Measurements from ENCODE around the gene CTPS1.

The CTPS1 gene

GRCh38 chr1:40969445-40969844 lies 10.1 kb upstream of the CTPS1 start:
- DNase-seq (ENCODE audit: low read depth) = no peak

DNA sequence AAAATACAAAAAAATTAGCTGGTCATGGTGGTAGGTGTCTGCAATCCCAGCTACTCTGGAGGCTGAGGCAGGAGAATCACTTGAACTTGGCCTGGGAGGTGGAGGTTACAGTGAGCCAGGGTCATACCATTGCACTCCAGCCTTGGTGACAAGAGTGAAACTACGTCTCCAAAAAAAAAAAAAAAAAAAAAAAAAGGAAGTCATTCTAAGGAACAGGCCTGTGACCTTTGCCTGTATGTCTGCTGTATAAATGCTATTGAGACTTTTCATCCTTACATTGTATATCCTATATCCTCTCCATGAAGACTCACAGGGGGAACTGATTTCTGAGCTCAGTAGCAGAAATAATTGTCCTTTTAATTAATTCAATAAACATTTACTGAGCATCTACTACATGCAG lies 7.5 kb upstream of the CTPS1 start:
- no peak for DNase-seq (ENCODE audit: low read depth)

DNA sequence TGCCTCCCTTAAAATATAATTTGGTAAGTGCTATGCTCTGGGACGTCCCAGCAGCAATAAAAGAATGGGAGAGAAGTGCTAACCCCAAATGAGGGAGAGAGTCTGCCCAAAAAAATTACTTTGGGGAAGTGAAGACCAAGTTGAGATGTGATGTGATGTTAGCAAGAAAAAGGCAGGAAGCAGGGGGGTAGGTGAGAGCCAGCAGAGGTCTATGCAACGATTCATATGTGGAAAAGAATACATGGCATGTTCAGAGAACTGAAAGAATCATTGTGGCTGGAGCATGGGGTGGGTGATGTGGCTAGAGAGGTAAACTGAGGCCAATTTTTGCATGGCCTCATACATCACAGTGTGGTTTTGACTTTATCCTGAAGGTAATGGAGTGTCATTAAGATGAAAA lies 5.6 kb upstream of the CTPS1 start:
- no peak for DNase-seq (ENCODE audit: low read depth)

DNA sequence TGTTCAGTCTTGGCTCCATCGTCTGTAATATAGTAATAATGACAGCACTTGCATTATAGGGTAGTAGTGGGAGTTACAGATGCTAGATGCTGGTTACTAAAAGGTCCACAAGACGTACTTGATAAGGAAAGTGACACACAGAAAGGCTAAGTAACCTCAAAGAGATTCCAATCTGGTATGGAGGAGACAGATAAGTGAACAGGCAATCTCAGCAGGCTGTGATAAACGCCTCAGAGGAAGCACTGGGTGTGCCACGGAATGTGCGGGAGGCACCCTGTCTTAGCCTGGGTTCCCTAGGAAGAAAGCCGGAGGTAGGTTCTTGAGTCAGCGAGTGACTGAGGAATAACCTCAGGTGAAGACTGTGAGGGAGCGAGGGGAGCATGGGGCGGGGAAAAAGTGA lies 4.6 kb upstream of the CTPS1 start:
- DNase-seq (ENCODE audit: low read depth) = no peak

- no peak for DNase-seq (ENCODE audit: low read depth)
Measured at GRCh38 chr1:40976952-40977690, 2.4 kb upstream of the CTPS1 start.

- no peak for DNase-seq (ENCODE audit: low read depth)
Measured at GRCh38 chr1:40977716-40978115, 1.8 kb upstream of the CTPS1 start.

GRCh38 chr1:40978886-40979240 lies 633 bp upstream of the CTPS1 start:
- DNase-seq (ENCODE audit: low read depth) = no peak

DNA sequence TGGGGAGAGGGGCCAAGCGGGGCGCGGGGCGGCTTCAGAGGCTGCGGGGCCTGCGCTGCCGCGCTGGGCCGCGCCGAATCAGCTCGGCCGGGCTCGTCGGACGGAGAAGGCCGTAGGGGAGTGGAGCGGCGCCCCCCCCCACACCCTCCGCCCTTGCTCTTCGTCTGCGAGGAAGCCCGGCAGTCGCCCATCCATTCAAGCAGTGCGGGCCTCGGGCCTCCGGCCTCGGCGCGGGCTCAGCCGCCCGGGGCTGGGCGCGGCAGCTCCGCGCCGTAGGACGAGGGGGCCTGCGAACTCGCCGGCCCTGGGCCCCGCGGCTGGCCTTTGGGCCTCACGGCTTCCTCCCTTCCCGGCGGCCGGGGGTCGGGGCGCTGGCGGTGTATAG lies 564 bp downstream of the CTPS1 start:
- no peak for DNase-seq (ENCODE audit: low read depth)

- no peak for DNase-seq (ENCODE audit: low read depth)
Measured at GRCh38 chr1:40980453-40981121, 1.1 kb downstream of the CTPS1 start.

DNA sequence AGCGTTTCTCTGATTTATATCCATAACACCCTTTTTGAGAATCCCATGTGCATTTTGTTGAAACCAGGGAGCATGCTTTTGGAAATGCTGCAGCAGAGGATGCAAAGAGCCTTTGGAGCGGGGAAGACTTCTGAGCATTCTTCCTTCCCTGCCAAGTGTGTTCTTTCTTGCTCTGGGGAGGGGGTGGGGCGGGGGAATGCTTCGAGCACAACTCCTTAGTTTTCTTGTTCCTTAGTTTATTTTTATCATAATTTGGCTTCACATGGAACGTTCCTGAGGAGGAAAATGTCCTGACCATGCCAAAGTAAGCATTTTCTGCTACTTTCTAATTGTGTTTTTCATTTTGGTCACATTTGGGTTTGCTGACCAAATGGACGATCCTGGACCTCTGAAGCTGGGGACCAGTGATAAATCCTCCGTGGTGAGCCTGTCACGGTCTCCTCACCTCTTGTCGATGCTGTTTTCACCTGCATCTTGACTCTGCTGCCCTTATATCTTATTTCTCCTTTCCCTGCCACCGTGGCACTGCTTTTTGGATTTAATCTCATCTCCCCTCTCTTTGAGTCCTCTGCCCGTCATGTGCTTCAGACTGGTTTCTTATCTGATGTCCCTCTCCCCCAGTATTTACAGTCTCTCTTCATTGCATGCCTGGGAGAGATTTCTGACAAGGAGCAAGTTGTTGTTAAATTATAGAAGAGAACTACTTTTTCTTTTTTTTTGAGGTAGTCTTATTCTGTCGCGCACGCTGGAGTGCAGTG lies 2.4 kb downstream of the CTPS1 start:
- DNase-seq (ENCODE audit: low read depth) = no peak

DNA sequence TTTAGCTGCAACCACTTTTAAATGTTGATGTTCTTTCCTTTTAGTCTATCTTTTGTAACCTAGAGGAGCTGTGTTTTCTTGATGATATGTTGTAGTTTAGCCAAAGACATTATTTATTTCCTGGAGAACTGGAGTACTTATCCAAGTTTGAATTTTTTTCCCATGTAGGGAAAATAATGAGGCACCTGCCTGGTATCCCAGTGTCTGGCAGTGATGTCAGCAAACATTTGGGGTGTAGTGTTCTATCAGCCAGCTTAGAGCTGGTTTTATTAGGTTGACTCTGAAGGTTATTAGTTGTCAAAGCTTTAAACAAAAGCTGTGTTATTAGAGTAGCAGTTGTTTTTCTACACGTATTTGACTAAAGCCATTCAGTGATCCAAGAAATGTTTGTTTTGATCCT lies 3.2 kb downstream of the CTPS1 start:
- no peak for DNase-seq (ENCODE audit: low read depth)

- DNase-seq (ENCODE audit: low read depth) = no peak
Measured at GRCh38 chr1:40983286-40983685, 3.8 kb downstream of the CTPS1 start.

DNA sequence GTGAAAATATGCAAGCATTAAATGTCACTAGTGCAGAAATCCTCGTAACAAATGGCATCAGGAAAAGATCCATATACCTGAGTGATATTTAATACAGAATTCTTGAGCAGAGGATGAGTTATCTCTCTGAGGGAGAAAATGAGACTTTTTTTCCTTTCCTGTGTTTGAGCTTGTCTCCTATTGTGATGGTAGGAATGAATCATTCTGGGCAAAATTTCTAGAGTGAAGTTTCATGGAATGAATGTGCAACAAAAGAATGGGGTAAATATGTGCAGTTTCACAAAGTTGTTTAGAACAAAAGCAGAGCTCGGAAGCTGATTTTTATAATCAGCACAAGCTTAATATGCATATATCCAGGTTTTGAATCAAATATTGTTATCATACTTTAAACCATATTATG lies 4.6 kb downstream of the CTPS1 start:
- DNase-seq (ENCODE audit: low read depth) = no peak

DNA sequence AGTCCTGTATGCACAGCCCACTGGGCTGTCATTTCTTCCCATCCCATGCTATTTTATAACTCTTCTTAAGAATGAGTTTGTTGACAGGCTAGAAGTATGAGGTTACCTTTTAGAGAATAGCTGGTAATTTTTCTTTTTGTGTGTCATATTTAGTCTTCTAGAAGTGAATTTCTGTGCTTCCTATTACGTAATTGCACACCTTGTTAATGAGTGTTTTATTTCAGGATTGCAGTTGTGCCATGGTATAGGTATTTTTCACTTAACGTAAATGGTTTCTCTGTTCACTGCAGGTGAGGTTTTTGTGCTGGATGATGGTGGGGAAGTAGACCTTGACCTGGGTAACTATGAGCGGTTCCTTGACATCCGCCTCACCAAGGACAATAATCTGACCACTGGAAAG lies 5.0 kb downstream of the CTPS1 start:
- DNase-seq (ENCODE audit: low read depth) = no peak

- DNase-seq (ENCODE audit: low read depth) = no peak
Measured at GRCh38 chr1:40985161-40985560, 5.7 kb downstream of the CTPS1 start.

DNA sequence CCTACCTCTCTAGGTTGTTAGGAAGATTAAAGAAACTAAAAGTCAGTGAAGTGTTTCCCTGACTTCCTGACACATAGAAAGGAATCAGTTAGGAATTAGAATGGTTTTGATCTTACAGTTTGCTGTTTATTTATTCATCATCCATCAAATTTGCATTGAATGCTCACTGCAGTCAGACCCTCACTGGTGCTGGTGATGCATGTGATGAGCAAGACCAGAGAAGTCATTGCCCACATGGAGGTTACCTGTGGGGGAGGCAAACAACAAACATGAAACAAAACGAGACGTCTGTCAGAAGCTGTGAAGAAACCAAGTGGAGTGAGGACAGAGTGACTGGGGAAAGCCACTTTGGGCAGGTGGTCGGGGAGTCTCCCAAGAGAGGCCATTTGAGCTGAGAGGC lies 6.4 kb downstream of the CTPS1 start:
- DNase-seq (ENCODE audit: low read depth) = no peak

DNA sequence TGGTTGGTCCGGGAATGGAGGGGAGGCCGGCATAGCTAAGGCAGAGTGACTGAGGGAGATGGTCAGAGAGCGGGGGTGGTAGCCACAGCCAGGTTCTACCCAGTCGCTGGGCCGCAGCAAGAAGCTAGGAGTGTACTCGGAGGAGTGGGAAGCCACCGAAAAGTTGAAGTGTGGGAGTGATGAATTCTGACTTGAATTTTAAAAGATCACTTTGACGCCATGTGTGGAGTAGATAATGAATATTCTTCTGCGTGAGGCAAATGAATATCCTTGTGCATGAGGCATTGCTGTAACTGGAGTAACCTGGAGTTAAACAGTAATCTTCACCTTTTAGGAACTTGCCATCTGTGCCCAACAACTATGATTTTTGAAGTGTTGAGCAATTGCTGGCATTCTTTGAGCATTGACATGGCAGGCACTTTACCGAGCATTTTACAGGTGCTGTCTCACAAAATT lies 6.9 kb downstream of the CTPS1 start:
- DNase-seq (ENCODE audit: low read depth) = no peak

- DNase-seq (ENCODE audit: low read depth) = no peak
Measured at GRCh38 chr1:40986956-40987355, 7.5 kb downstream of the CTPS1 start.

DNA sequence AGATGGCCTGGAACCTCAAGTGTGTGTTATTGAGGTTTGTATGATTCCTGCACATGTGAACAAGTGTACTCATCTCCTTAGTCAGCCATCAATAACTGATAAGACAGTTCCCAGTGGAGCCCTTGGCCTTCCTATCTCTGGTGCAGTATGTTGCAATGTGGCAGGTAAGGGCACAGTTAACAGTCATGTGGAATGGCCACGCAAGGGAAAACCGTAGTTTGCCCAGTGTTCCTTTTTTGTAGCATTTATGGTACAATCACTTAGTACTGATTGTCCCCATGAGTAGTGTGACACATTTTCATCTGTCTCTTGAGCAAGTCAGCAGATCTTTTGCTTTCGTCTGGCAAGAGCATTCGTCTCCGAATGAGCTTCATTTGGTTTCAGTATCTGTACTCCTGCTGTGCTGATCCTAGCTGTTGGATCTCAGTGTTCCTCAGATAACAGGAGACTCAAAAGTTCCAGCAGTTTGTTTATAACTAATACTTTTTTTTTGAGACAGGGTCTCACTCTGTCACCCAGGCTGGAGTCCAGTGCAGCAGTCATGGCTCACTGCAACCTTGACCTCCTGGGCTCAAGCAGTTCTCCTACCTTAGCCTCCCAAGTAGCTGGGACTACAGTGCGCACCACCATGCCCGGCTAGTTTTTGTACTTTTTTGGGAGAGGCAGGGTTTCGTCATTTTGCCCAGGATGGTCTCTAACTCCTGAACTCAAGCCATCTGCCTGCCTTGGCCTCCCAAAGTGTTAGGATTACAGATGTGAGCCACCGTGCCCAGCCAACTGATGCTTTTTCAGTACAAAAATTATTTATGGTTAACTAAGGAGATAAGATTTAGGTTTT lies 8.2 kb downstream of the CTPS1 start:
- no peak for DNase-seq (ENCODE audit: low read depth)

DNA sequence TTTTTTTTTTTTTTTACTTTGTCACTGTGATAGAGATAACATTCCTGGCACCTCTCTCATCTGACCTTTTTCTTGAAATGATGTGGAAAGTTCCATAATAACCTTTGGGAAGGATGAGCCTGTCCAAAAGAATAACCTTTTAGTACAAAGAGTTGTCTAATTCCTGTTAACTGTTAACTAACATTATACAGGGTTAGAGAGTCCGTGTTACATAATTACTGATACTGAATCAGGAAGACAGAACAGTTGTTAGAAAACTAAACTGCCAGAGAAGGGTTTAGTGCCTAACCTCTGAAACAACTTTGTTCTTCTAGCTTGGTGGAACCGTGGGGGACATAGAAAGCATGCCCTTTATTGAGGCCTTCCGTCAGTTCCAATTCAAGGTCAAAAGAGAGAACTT lies 8.8 kb downstream of the CTPS1 start:
- DNase-seq (ENCODE audit: low read depth) = no peak

DNA sequence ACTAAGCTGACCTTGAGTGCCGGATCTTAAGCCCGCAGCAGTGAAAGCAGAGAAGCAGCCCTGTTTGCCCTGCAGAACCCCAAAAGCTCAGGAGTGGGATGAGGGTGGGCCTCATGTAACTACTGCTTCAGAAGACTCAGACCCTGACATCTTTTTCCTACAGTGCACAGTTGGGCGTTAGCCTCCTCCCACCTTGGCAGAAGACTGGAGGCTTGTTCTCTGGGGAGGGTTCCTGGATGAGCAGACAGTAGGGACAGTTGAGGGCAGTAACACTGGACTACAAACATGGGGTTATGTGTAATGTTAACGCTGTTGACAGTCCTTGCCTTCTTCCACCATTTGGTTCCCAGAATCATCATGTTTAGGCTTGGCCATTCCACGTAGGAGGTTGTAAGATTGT lies 9.6 kb downstream of the CTPS1 start:
- no peak for DNase-seq (ENCODE audit: low read depth)

DNA sequence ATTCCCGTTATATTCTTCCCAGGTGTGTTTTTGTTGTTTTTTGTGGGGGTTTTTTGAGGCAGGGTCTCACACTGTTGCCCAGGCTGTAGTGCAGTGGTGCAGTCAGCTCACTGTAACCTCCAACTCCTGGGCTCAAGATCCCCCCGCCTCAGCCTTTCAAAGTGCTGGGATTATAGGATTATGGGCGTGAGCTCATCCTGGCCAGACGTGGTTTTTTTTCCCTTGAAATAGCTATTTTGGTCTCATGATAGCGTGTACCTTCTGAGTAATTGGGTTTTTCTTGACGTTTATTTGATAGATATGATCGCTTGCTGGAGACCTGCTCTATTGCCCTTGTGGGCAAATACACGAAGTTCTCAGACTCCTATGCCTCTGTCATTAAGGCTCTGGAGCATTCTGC lies 17.6 kb downstream of the CTPS1 start:
- DNase-seq (ENCODE audit: low read depth) = no peak
